ENCODE data around the gene HEPH.

GRCh38 chrX:66262807-66263206, 98.8 kb downstream of the HEPH start:
- TF ChIP-seq POLR2A (IDR thresholded peaks at IDR 0.05; ENCODE audit: low read length) = no peak
- TF ChIP-seq GATA1 (IDR thresholded peaks at IDR 0.05; ENCODE audit: low read depth, low read length) = no peak
